Measurements from ENCODE around the gene CD83. TPM values are rescaled to one million over a fixed set of nuclear protein-coding genes. Genes with fewer than 3 reads are reported as not detected.

The CD83 gene
- total RNA-seq, 1 experiment from 2014 or later: 1.9 TPM

Small RNA genes lying within 50 kb of the gene (small RNA-seq; reads per million reads assigned to genes)
- gene RNU7-133P: not detected

Other genes starting within 250 kb of the CD83 start
- not detected in 2 replicates for gene RNF182, start 192.8 kb upstream of the CD83 start, total RNA-seq (2014; rRNA removed; shearing (Covaris generic); ENCODE audit: low replicate concordance)